B cell (primary cell): ENCODE data around the gene DENND5B. TPM values are rescaled to one million over a fixed set of nuclear protein-coding genes. Genes with fewer than 3 reads are reported as not detected.
A peak's percentile ranks its signal among the peaks of the same experiment; 100 is the strongest.

Source experiments
- ATAC-seq: fragments of 200-7000 bp; cut with Tn5 transposase; one replicate; pipeline ENCODE4 v1.10.0; 2021; ENCODE audit warnings: low read depth, mild to moderate bottlenecking, moderate number of reproducible peaks, moderate library complexity
- CTCF ChIA-PET: fragments of 350-600 bp; sonication (Branson Sonifier 250); formaldehyde crosslinking; loops from one replicate; lab custom pipeline; 2021; ENCODE audit warnings: antibody characterized with exemption, inconsistent platforms; lab: Charles Lee
- POLR2A ChIA-PET: fragments of 350-600 bp; sonication (Branson Sonifier 250); formaldehyde crosslinking; loops from one replicate; lab custom pipeline; 2021; ENCODE audit warnings: antibody characterized with exemption; lab: Charles Lee
- DNase-seq: peaks from one replicate; pipeline ENCODE4 v3.0.0; 2013
- H2AFZ ChIP-seq: 2 replicates; pipeline ENCODE4 v1.6.1; 2012; ENCODE audit warnings: mild to moderate bottlenecking, low read depth, low read length; ENCODE audit not compliant: insufficient read depth, poor library complexity, severe bottlenecking
- H3K27ac ChIP-seq, 2 donors: 1 replicate in 1 of 2; 2 replicates in 1 of 2; pipeline ENCODE4 v1.5.1; 2012 to 2013; ENCODE audit warnings: low read length in 2 of 2, mild to moderate bottlenecking in 2 of 2, moderate library complexity in 1 of 2
- H3K27me3 ChIP-seq, 4 experiments: fragments of 200-600 bp in 1 of 4; sonication (generic) in 1 of 4; replicated peaks in 1 of 4; 1 replicate in 2 of 4; 2 replicates in 2 of 4; pipeline versions ENCODE4 v1.6.1 to v1.7.0; 2013 to 2016; ENCODE audit warnings: low read length in 3 of 4, mild to moderate bottlenecking in 2 of 4, mixed read lengths in 1 of 4, moderate library complexity in 1 of 4; ENCODE audit not compliant: insufficient read depth in 4 of 4, control insufficient read depth in 3 of 4; ENCODE audit errors: control extremely low read depth in 1 of 4
- H3K36me3 ChIP-seq, 2 experiments: replicated peaks in 1 of 2; 1 replicate in 1 of 2; 2 replicates in 1 of 2; pipeline versions ENCODE4 v1.6.1 to v1.7.1; 2013; ENCODE audit warnings: low read length in 1 of 2; ENCODE audit not compliant: insufficient read depth in 2 of 2, control insufficient read depth in 1 of 2; ENCODE audit errors: control extremely low read depth in 1 of 2, extremely low read depth in 1 of 2
- H3K4me1 ChIP-seq, 2 donors: fragments of 200-600 bp in 1 of 2; sonication (generic) in 1 of 2; 1 replicate in 1 of 2; 2 replicates in 1 of 2; pipeline versions ENCODE4 v1.5.1 to v1.6.1; 2013 to 2017; ENCODE audit warnings: low read length in 2 of 2; ENCODE audit not compliant: control insufficient read depth in 2 of 2, insufficient read depth in 2 of 2
- H3K4me2 ChIP-seq: replicated peaks from 2 replicates; pipeline ENCODE3; 2012; ENCODE audit warnings: mild to moderate bottlenecking, low read depth, low read length; ENCODE audit not compliant: poor library complexity, severe bottlenecking
- H3K4me3 ChIP-seq, 5 experiments: fragments of 200-600 bp in 1 of 5; sonication (generic) in 1 of 5; 1 replicate in 3 of 5; 2 replicates in 2 of 5; pipeline versions ENCODE4 v1.5.1 to v1.7.0; 2011 to 2016; ENCODE audit warnings: low read length in 4 of 5, mild to moderate bottlenecking in 4 of 5, low read depth in 2 of 5, control low read depth in 1 of 5, moderate library complexity in 1 of 5; ENCODE audit not compliant: insufficient read depth in 1 of 5; ENCODE audit errors: control extremely low read depth in 1 of 5, extremely low read depth in 1 of 5
- H3K79me2 ChIP-seq: fragments of 200-600 bp; sonication (generic); one replicate; pipeline ENCODE4 v1.6.0; 2016; ENCODE audit warnings: low read length; ENCODE audit not compliant: control insufficient read depth, insufficient read depth
- H3K9ac ChIP-seq: fragments of 200-600 bp; sonication (generic); 2 replicates; pipeline ENCODE4 v1.6.1; 2017; ENCODE audit warnings: mild to moderate bottlenecking, low read length, moderate library complexity
- H3K9me3 ChIP-seq, 3 donors: one replicate each; pipeline versions ENCODE4 v1.6.1 to v1.7.1; 2013; ENCODE audit warnings: low read length in 2 of 3; ENCODE audit not compliant: control insufficient read depth in 2 of 3, insufficient read depth in 1 of 3; ENCODE audit errors: control extremely low read depth in 1 of 3
- H4K20me1 ChIP-seq: 2 replicates; pipeline ENCODE4 v1.6.0; 2012; ENCODE audit warnings: mild to moderate bottlenecking, low read length; ENCODE audit not compliant: insufficient read depth, control insufficient read depth, poor library complexity, severe bottlenecking
- H3K27ac Mint-ChIP-seq: one replicate; pipeline ENCODE4 v1.8.0; 2021; ENCODE audit warnings: mixed read lengths
- H3K27me3 Mint-ChIP-seq: one replicate; pipeline ENCODE4 v1.8.0; 2021; ENCODE audit warnings: mixed read lengths
- H3K4me1 Mint-ChIP-seq: one replicate; pipeline ENCODE4 v1.8.0; 2021; ENCODE audit warnings: mixed read lengths
- H3K4me3 Mint-ChIP-seq: one replicate; pipeline ENCODE4 v1.8.0; 2021; ENCODE audit warnings: mixed read lengths
- H3K9me3 Mint-ChIP-seq: one replicate; pipeline ENCODE4 v1.8.0; 2022; ENCODE audit warnings: mixed read lengths; ENCODE audit not compliant: insufficient read depth
- CTCF ChIP-seq: fragments of 200-600 bp; IDR thresholded peaks from one replicate; pipeline ENCODE4 v1.8.0; 2022; ENCODE audit warnings: antibody characterized with exemption, mild to moderate bottlenecking
- EZH2 ChIP-seq: IDR thresholded peaks from 2 replicates; pipeline ENCODE4 v1.6.1; 2012; ENCODE audit warnings: borderline replicate concordance, low read depth, mild to moderate bottlenecking, moderate library complexity, low read length; ENCODE audit not compliant: insufficient read depth, poor library complexity, severe bottlenecking
- WGBS: methylation state at CpG from one replicate; pipeline ENCODE4 v1.1.5; 2013; ENCODE audit warnings: missing lambda C conversion rate; ENCODE audit not compliant: insufficient coverage; 5-methylcytosine and 5-hydroxymethylcytosine counted together
- intact Hi-C: fragments of 100-400 bp; cut with micrococcal nuclease; formaldehyde crosslinking; loops from one replicate; pipeline ENCODE4 v1.10.0; 2022
- polyA plus RNA-seq: library from polyadenylated mRNA; depleted of rRNA; stranded (reverse); fragments of >200 nt; gene quantifications from 2 replicates; pipeline ENCODE4 v1.2.3, GENCODE V29; 2012
- total RNA-seq, 2 donors: library from RNA; stranded (reverse); fragments of 120-200 nt in 1 of 2; gene quantifications; 1 replicate in 1 of 2; 2 replicates in 1 of 2; pipeline versions ENCODE4 v1.2.3 to v1.2.4, GENCODE V29; 2013 to 2022

The DENND5B gene
- total and polyA plus RNA-seq, 2 donors (not counting 1 experiment from before 2014, with no cell fraction given), result 18.7 to 55.3 TPM

DNA sequence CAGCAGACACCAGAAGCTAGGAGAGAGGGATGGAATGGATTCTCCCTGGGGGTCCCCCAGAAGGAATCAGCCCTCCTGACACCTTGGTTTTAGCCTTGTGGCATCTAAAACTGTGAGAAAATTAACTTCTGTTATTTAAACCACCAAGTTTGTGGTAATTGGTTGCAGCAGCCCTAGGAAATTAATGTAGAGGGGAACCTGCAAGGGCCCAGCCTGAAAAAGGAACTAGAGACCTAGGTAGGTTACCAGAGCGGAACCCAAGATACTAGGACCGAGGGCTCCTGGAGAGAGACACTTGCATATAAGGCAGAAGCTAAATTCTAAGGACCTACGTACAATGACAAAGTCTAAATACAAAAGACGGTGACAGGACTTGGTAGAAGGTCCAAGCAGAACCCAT lies 8.1 kb upstream of the DENND5B start:
- Histone ChIP-seq H3K4me2 (peak overlapping the region; percentile 73), H3K4me1 (peaks cover 49 to 60% of the 10 kb centered on the region in 2 donors), H3K9ac (peak overlapping the region; percentile 19), H3K27ac (peak overlapping the region; percentile 75 to 80), H3K4me3 (peak overlapping the region in 3 of 5 experiments; percentile 23 to 40 (median 26)), H3K9me3 (peaks cover 0 to 5% (median 0%) of the 10 kb centered on the region in 3 donors), H2AFZ (no peak overlapping the region), H3K79me2 (peaks cover 26% of the 10 kb centered on the region), H3K27me3 (no peaks in the 10 kb centered on the region), H3K36me3 (no peaks in the 10 kb centered on the region), H4K20me1 (no peaks in the 10 kb centered on the region)
- no peak for TF ChIP-seq CTCF
- no peak for TF ChIP-seq EZH2
- peak; percentile 87 for DNase-seq
- ChIA-PET CTCF (interaction anchor here (0.6 to 1.3 kb wide), 6 partner anchors 35 to 196 kb away, joined by 3 to 4 read pairs (median 3); partner anchors contain the start of gene ETFBKMT), POLR2A (interaction anchor here (2.2 kb wide), 1 partner anchor 9 kb away, joined by 11 read pairs; the partner anchor contains the start of gene DENND5B)
- Mint-ChIP-seq H3K27me3 (no peaks in the 10 kb centered on the region), H3K4me1 (peaks cover 55% of the 10 kb centered on the region), H3K27ac (peak overlapping the region; percentile 85), H3K9me3 (no peaks in the 10 kb centered on the region), H3K4me3 (peak overlapping the region; percentile 73)
- 0% methylated on average over 1 of the region's 4 CpGs for WGBS
- peak; percentile 81 for ATAC-seq
- intact Hi-C loops, result loop anchor here (1.0 to 10.0 kb wide), 2 partner anchors 8 to 126 kb away; partner anchors contain the start of genes AMN1 and DENND5B

- Histone ChIP-seq H3K4me1 (peaks cover 37 to 47% of the 10 kb centered on the region in 2 donors), H4K20me1 (no peaks in the 10 kb centered on the region), H3K36me3 (no peaks in the 10 kb centered on the region), H3K4me2 (no peak overlapping the region), H3K79me2 (peaks cover 29% of the 10 kb centered on the region), H3K27me3 (no peaks in the 10 kb centered on the region), H3K9ac (no peak overlapping the region), H2AFZ (no peak overlapping the region), H3K9me3 (peaks cover 0 to 5% (median 0%) of the 10 kb centered on the region in 3 donors), H3K27ac (no peak overlapping the region), H3K4me3 (no peak overlapping the region)
- WGBS, result 93% methylated on average over 4 of the region's 8 CpGs
- ChIA-PET CTCF (interaction anchor here (1.2 kb wide), 1 partner anchor 56 kb away, joined by 4 read pairs; no protein-coding TSS in a partner anchor), POLR2A (interaction anchor here (2.0 kb wide), 1 partner anchor 11 kb away, joined by 6 read pairs; no protein-coding TSS in a partner anchor)
- no peaks in the 10 kb centered on the region for H3K27me3 Mint-ChIP-seq
- H3K4me3 Mint-ChIP-seq, result no peak overlapping the region
- no peak for DNase-seq
- peaks cover 51% of the 10 kb centered on the region for H3K4me1 Mint-ChIP-seq
- no peak for ATAC-seq
- intact Hi-C loops, result loop anchor here (10.0 kb wide), 1 partner anchor 128 kb away; the partner anchor contains the start of gene AMN1
- H3K27ac Mint-ChIP-seq, result peak overlapping the region; percentile 50
- no peaks in the 10 kb centered on the region for H3K9me3 Mint-ChIP-seq
- no peak for TF ChIP-seq EZH2
- no peak for TF ChIP-seq CTCF
Measured at GRCh38 chr12:31597066-31597465, 6.1 kb upstream of the DENND5B start.
